Breast epithelium (tissue), 3 donors: Measurements from ENCODE around the gene CDC25A.

ENCODE experiments used
- CTCF ChIP-seq, 3 donors: fragments of 450-650 bp; IDR thresholded peaks; one replicate each; pipeline ENCODE4 v1.5.1; 2016 to 2017; ENCODE audit warnings: antibody characterized with exemption in 3 of 3, mild to moderate bottlenecking in 3 of 3, moderate library complexity in 3 of 3
- POLR2A ChIP-seq: fragments of 450-650 bp; IDR thresholded peaks from one replicate; pipeline ENCODE4 v1.6.1; 2016; ENCODE audit warnings: antibody characterized with exemption, mild to moderate bottlenecking, moderate library complexity
- POLR2AphosphoS5 ChIP-seq, 3 donors: sonication (generic); formaldehyde crosslinking; IDR thresholded peaks; one replicate each; pipeline ENCODE4 v1.6.1; 2017; ENCODE audit warnings: antibody characterized with exemption in 3 of 3

GRCh38 chr3:48184299-48184698, 3.9 kb downstream of the CDC25A start:
- TF ChIP-seq CTCF (IDR thresholded peaks at IDR 0.05) (no peak), POLR2AphosphoS5 (IDR thresholded peaks at IDR 0.05) (no peak), POLR2A (no peak)
